NCI-H2107 (cell line): Measurements from ENCODE around the gene TGFBI.

Experiments used
- DNase-seq: peaks from one replicate; lab custom pipeline; 2025; lab: John Stamatoyannopoulos, UW

TGFBI gene

GRCh38 chr5:136094913-136095641 is 66.3 kb downstream of the TGFBI start:
- DNase-seq = no peak

- DNase-seq = no peak
Observed at GRCh38 chr5:136098176-136098575, 69.4 kb downstream of the TGFBI start.

- no peak for DNase-seq
Observed at GRCh38 chr5:136099870-136100269, 71.1 kb downstream of the TGFBI start.

- DNase-seq = no peak
Observed at GRCh38 chr5:136101884-136102283, 73.1 kb downstream of the TGFBI start.

GRCh38 chr5:136103118-136103517 is 74.3 kb downstream of the TGFBI start:
- no peak for DNase-seq

GRCh38 chr5:136104306-136104965 is 75.6 kb downstream of the TGFBI start:
- DNase-seq = no peak

GRCh38 chr5:136106351-136107031 is 77.7 kb downstream of the TGFBI start:
- no peak for DNase-seq

GRCh38 chr5:136108180-136108611 is 79.4 kb downstream of the TGFBI start:
- no peak for DNase-seq

- DNase-seq = no peak
Observed at GRCh38 chr5:136108766-136109165, 80.0 kb downstream of the TGFBI start.

- DNase-seq = no peak
Observed at GRCh38 chr5:136109453-136110135, 80.8 kb downstream of the TGFBI start.
